GM21825 (cell line): ENCODE data around the gene PODN.

Experiments
- ATAC-seq: cut with Tn5 transposase; IDR thresholded peaks from one replicate; pipeline ENCODE4 v1.9.1; 2021; ENCODE audit warnings: mild to moderate bottlenecking, moderate library complexity; ENCODE audit not compliant: unreplicated experiment

The PODN gene

GRCh38 chr1:53074313-53075154, 12.5 kb downstream of the PODN start:
- ATAC-seq = no peak

- no peak for ATAC-seq
Measured at GRCh38 chr1:53075206-53075605, 13.2 kb downstream of the PODN start.

DNA sequence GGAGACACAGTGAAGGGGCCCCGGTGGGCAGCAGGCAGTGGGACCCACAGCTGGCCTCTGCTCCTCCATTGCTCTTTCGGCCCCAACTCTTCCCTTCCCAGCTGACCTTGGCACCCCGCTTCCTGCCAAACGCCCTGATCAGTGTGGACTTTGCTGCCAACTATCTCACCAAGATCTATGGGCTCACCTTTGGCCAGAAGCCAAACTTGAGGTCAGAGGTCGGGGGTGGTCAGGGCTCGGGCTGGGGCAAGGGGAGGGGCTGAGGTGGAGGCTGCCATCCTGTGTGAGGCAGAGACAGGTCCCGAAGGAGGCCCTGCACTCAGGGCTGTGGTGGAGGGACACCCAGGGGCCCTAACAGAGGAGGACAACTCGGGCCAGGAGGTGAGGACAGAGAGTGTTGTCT, 13.7 kb downstream of the PODN start:
- no peak for ATAC-seq

DNA sequence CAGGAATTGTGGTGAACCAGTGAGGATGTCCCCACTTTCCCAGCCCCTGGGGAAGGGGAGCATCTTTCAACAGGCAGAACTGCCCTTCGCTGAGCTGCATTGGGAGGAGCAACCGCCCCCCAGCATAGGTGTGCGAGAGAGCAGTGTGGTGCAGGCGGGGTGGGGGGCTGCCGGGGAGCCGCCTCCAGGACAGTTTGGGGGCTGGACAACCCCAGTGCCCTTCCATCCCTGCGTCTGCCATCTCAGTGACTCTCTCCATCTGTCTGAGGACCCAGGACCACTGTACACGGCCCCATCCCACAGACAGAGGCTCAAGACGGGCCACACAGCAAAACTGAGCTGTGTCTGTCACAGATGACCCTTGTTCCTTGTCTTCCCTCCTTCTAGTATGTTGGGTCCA, 14.2 kb downstream of the PODN start:
- no peak for ATAC-seq

GRCh38 chr1:53076721-53077598, 14.9 kb downstream of the PODN start:
- no peak for ATAC-seq

GRCh38 chr1:53077599-53077965, 15.6 kb downstream of the PODN start:
- no peak for ATAC-seq

DNA sequence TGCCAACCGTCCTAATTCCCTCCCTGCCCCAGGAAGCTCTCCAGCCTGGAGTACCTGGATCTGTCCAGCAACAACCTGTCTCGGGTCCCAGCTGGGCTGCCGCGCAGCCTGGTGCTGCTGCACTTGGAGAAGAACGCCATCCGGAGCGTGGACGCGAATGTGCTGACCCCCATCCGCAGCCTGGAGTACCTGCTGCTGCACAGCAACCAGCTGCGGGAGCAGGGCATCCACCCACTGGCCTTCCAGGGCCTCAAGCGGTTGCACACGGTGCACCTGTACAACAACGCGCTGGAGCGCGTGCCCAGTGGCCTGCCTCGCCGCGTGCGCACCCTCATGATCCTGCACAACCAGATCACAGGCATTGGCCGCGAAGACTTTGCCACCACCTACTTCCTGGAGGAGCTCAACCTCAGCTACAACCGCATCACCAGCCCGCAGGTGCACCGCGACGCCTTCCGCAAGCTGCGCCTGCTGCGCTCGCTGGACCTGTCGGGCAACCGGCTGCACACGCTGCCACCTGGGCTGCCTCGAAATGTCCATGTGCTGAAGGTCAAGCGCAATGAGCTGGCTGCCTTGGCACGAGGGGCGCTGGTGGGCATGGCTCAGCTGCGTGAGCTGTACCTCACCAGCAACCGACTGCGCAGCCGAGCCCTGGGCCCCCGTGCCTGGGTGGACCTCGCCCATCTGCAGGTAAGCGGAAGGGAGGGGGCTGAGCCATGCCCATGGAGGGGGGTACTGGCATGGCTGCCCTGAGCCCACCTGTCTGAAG, 16.5 kb downstream of the PODN start:
- ATAC-seq = no peak

DNA sequence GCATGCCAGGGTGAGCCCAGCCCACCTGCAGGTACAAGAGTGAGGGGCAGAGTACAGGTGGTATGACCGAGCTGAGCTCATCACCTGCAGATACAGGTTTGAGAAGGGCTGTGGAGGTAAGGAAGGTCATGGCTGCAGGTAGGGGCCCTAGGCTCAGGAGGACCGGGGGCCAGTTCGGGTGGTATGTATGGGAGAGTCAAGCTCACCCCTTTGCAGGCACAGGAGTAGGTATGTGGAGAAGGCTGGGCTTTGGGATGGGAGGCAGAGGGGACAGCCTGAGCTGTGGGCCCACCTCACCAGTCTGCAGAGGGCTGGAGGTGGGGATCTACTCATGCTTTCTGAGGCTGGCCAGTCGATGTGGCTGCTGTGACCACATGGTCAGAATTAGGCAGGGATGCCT, 17.2 kb downstream of the PODN start:
- no peak for ATAC-seq

DNA sequence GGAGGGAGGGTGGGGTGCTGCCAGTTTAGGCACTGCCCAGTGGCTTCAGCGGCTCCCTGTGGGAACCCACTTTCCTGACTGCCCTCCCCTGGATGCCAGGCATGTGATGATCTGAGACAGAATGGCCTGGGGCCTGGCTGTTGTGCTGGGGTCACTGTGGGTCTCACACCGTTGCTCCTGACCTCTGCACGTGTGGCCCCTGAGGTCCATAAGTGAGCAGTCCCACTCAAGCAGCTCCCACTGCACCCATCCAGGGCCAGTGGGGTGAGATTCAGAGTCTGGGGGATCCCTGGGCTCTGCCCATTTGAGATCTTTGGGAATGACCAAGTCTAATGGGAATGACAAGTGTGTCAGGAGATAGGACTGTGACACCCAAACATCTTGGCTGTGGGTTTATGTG, 18.0 kb downstream of the PODN start:
- no peak for ATAC-seq

DNA sequence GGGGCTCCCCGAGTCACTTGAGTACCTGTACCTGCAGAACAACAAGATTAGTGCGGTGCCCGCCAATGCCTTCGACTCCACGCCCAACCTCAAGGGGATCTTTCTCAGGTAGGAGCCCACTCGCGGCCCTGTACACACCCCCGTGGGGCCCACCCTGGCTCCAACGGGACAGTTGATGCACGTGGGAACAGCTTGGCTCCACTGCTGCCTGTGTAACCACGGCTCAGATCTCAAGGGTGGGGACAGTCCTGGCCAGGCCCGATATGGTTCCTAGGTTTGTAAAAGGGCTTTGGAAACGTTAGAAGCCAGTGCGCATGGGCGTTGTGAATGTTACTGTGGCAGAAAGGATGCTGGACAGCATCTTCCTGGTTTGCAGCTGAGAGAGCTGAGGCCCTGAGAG, 18.8 kb downstream of the PODN start:
- no peak for ATAC-seq

- ATAC-seq = no peak
Measured at GRCh38 chr1:53081384-53082066, 19.5 kb downstream of the PODN start.

GRCh38 chr1:53082826-53083455, 20.9 kb downstream of the PODN start:
- no peak for ATAC-seq

DNA sequence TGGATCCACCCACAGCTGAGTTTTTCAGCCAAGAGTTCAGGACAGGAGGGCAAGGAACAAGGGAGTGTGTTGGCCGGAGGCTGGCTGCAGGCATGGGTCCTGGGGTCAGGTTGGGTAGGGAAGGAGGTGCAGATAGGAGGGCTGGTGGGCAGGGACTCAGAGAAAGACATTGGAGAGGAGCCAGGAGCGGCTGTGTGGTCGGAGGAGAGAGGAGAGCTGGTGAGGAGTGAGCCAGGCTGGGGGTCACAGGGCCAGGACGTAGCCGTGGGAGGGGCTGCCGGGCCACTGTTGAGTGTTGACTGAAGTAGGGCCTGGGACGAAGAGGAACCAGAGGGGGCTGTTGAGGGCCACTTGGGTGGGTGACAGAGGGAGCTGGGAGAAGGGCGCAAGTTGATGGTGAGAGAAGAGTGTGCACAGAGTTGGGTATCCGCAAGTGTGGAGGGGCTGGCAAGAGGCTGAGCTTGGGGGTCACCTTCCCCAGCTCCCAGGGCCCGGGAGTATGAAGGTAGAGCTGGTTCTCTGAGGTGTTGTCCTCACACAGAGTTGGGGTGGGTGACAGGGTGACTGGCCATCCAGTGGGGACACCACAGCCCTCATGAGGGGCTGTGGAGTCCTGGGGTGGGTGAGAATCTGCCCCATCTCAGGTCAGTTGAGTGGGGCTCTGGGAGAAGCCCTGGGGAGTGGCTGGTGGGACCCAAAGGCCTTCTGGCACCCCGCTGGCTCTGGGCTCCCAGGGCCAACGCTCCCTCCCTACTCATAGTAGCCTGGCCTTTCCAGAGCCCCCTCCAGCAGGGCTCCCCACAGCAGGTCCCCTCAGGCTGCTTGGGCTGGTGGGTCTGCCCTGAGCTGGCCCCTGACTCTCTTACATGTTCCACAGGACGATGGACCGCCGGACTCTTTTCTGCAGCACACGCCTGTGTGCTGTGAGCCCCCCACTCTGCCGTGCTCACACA, 21.9 kb downstream of the PODN start:
- ATAC-seq = no peak

DNA sequence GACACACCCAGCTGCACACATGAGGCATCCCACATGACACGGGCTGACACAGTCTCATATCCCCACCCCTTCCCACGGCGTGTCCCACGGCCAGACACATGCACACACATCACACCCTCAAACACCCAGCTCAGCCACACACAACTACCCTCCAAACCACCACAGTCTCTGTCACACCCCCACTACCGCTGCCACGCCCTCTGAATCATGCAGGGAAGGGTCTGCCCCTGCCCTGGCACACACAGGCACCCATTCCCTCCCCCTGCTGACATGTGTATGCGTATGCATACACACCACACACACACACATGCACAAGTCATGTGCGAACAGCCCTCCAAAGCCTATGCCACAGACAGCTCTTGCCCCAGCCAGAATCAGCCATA, 22.6 kb downstream of the PODN start:
- no peak for ATAC-seq

DNA sequence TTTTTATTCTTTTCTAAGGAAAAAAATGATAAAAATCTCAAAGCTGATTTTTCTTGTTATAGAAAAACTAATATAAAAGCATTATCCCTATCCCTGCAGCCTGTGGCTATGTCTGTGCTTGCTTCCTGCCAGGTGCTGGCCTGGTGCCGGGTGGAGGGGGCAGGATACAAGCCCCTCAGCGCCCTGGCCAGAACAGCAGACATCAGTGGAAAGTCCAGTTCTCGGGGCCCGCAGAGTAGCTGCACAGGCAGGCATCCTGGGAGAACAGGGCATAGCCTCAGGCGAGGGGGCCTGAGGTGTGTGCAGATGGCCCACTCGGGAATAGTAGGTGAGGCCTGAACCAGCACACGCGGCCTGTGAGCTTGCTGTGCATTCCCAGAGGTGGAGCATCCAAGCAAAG, 23.4 kb downstream of the PODN start:
- no peak for ATAC-seq

- ATAC-seq = no peak
Measured at GRCh38 chr1:53086491-53087070, 24.6 kb downstream of the PODN start.

GRCh38 chr1:53087332-53088285, 25.6 kb downstream of the PODN start:
- ATAC-seq = no peak
